GM21526 (cell line): ENCODE data around the gene ST7.
"Not testable (repeated sequence)": the region's sequence is repeated elsewhere in the genome, so short reads cannot be mapped to it uniquely, and the experiment has no call there.

Experiments
- ATAC-seq: cut with Tn5 transposase; IDR thresholded peaks from one replicate; pipeline ENCODE4 v1.9.1; 2021; ENCODE audit warnings: moderate library complexity; ENCODE audit not compliant: unreplicated experiment, low FRiP score

ST7 gene

GRCh38 chr7:117118579-117119180 is 165.4 kb downstream of the ST7 start:
- ATAC-seq = no peak

- ATAC-seq = no peak
Observed at GRCh38 chr7:117119192-117119924, 166.1 kb downstream of the ST7 start.

- ATAC-seq = not testable (repeated sequence)
Observed at GRCh38 chr7:117120321-117120720, 167.0 kb downstream of the ST7 start.

- ATAC-seq = not testable (repeated sequence)
Observed at GRCh38 chr7:117122036-117122435, 168.7 kb downstream of the ST7 start.

- ATAC-seq = no peak
Observed at GRCh38 chr7:117122536-117122935, 169.2 kb downstream of the ST7 start.

- no peak for ATAC-seq
Observed at GRCh38 chr7:117123311-117123926, 170.1 kb downstream of the ST7 start.

GRCh38 chr7:117124591-117125220 is 171.4 kb downstream of the ST7 start:
- ATAC-seq = no peak

GRCh38 chr7:117126676-117127075 is 173.4 kb downstream of the ST7 start:
- no peak for ATAC-seq

GRCh38 chr7:117127585-117128168 is 174.4 kb downstream of the ST7 start:
- peak; percentile 78 for ATAC-seq

- ATAC-seq = no peak
Observed at GRCh38 chr7:117129521-117129955, 176.2 kb downstream of the ST7 start.

GRCh38 chr7:117130262-117130661 is 177.0 kb downstream of the ST7 start:
- ATAC-seq = no peak

- ATAC-seq = no peak
Observed at GRCh38 chr7:117132321-117133120, 179.2 kb downstream of the ST7 start.

- ATAC-seq = no peak
Observed at GRCh38 chr7:117133125-117133524, 179.8 kb downstream of the ST7 start.

GRCh38 chr7:117134411-117134810 is 181.1 kb downstream of the ST7 start:
- no peak for ATAC-seq

- no peak for ATAC-seq
Observed at GRCh38 chr7:117134889-117135552, 181.7 kb downstream of the ST7 start.

GRCh38 chr7:117135553-117135891 is 182.2 kb downstream of the ST7 start:
- no peak for ATAC-seq

GRCh38 chr7:117137868-117138267 is 184.6 kb downstream of the ST7 start:
- no peak for ATAC-seq

- no peak for ATAC-seq
Observed at GRCh38 chr7:117138495-117138894, 185.2 kb downstream of the ST7 start.

- ATAC-seq = no peak
Observed at GRCh38 chr7:117138981-117139380, 185.7 kb downstream of the ST7 start.
